HG03378 (cell line): ENCODE data around the gene SGPP1.
A peak's percentile ranks its signal among the peaks of the same experiment; 100 is the strongest.
"Not testable (repeated sequence)": the region's sequence is repeated elsewhere in the genome, so short reads cannot be mapped to it uniquely, and the experiment has no call there.

ENCODE experiments used
- ATAC-seq: cut with Tn5 transposase; IDR thresholded peaks from one replicate; pipeline ENCODE4 v1.9.1; 2021; ENCODE audit warnings: mild to moderate bottlenecking, moderate library complexity; ENCODE audit not compliant: unreplicated experiment

SGPP1 gene, protein sequence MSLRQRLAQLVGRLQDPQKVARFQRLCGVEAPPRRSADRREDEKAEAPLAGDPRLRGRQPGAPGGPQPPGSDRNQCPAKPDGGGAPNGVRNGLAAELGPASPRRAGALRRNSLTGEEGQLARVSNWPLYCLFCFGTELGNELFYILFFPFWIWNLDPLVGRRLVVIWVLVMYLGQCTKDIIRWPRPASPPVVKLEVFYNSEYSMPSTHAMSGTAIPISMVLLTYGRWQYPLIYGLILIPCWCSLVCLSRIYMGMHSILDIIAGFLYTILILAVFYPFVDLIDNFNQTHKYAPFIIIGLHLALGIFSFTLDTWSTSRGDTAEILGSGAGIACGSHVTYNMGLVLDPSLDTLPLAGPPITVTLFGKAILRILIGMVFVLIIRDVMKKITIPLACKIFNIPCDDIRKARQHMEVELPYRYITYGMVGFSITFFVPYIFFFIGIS

DNA sequence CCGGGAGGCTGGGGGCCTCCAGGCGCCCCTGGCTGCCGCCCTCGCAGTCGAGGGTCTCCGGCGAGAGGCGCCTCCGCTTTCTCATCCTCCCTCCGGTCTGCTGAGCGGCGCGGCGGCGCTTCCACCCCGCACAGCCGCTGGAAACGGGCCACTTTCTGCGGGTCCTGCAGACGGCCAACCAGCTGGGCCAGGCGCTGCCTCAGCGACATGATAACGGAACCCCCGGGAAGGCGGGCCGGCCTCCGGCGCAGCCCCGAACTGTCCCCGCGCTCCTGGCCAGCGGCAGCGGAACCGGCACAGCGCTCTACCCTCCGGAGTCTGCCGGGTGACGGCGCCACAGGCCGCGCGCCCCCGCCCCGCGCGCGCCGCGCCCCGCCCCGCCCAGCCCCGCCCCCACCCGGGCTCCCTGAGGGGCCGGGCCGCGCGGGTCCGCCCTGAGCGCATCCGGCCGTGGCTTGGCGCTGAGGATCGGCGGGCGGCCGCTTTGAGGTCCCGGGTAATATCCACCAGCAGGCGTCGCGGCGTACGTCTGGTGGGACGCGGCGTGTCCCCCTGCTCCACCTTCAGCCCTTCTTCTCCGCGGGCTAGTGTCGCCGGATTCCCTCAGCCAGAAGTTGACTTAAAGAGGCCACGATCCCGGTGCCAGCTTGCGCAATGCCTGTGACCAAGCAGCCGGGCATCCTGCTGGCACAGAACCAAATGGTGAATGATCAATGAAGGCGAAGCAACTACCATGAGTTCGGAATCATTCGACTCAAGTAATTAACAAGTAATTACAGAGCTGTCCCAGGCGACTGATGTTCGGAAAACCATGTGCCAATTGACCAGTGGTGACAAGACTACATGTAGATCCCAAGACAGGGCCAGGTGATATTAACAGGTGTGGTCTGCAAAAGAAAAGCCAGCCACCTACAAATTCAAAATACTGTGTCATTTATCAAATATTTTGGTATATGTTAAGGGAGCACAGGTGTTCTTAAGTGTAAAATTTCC, at the start of gene SGPP1:
Gene SGPP1 (minus strand): TSS at position 330 of the 993 bp plus-strand sequence. CDS start 121 bp downstream, at position 209.
- ATAC-seq, result peak; percentile 54

DNA sequence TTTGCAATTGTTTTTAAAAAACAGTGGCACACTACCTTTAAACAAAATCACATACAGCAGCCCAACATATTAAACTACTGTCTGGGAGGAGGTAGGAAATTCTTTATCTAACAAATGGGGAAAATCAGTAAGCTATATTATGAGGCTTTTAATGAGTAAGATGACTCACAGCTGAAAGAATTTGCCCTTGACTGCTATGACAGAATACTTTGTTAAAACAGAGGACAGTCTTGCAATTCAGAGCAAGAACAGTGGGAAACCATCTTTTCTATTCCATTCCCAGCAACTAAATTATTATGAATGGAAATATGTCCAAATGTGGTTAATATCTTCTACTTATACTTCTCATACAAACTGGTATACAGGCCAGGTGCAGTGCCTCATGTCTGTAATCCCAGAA, 49.2 kb upstream of the SGPP1 start:
- ATAC-seq, result no peak

DNA sequence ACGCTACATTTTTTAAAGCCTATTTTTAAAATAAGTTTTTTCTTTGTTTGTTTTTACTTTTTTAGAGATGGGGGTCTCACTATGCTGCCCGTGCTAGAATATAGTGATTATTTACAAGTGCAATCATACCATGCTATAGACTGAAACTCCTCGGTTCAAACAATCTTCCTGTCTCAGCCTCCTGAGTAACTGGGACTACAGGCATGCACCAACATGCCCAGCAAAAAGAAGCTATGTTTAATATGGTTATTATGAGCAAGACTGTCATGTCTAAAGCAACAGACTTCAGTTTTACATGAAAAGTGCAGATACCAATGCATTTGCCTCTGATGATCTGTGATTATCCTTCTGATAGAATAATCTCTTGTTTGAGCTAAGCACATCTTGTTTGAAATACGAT, 45.6 kb upstream of the SGPP1 start:
- ATAC-seq, result no peak

DNA sequence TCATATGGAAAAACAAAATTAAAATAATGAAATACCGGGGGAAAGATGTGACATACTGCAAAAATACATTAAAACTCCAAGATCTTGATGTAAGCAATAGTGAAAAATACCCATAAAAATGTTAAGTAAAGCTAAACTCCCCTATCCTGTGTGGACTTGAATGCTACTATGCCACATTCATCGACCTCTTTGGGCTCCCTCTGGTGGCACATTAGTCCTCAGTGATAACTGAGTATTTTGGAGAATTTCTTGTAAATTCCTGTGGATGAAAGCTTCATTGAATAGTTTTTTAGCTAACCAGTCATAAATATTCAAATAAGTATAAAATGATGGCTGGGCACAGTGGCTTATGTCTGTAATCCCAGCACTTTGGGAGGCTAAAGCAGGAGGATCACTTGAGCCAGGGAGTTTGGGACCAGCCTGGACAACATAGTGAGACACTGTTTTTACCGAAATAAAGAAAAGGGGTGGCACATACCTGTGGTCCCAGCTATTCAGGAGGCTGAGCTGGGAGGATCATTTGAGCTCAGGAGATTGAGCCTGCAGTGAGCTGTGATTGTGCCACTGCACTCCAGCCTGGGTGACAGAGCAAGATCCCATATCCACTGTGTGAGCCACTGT, 42.4 kb upstream of the SGPP1 start:
- no peak for ATAC-seq

DNA sequence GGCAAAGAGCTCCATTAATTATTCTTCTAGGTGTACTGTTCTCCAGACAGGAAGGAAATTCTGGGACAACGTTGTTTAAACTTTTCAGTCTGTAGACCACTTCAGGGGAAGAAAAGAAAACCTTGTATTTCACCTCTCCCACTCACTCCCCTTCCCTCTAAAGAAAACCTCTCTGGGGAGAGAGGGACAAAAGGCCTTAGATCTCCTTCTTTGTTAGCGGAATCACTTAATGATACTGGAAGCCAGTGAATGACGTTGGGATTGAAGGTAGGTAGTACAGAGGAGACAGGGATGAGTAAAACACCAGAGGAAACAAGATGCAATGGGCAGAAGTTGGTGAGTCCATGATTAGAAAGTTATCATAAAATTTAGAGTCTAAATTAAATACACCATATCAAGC, 38.7 kb upstream of the SGPP1 start:
- no peak for ATAC-seq

DNA sequence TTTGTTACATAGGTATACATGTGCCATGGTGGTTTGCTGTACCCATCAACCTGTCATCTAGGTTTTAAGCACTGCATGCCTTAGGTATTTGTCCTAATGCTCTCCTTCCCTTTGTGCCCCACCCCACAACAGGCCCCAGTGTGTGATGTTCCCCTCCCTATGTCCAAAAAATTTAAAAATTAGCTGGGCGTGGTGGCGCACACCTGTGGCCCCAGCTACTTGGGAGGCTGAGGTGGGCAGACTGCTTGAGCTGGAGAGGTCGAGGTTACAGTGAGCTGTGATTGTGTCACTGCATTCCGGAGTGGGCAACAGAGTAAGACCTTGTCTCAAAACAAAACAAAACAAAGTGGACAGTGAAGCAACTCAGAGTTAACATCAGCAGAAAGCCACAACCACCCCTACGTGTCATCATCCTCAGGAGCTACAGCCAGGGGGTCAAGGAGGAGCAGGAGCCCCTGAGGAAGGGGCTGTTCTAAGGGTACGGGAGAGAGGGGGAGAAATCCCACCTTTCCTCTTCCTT, 36.8 kb upstream of the SGPP1 start:
- no peak for ATAC-seq

DNA sequence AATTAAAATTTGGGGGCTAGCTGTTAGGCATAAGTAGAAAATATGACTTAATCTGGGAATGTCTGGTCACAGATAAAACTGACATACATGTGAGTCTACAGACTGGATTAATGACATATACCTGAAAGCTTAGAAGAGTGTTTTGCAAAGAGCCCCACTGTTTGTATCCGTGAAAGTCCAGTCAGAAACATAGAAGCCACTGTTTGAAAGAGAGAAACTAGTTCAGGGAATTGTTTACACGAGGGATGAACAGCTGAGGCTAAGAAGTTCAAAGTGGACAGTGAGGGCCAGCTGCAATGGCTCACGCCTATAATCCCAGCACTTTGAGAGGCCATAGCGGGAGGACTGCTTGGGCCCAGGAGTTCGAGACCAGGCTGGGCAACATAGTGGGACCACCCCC, 36.2 kb upstream of the SGPP1 start:
- ATAC-seq, result no peak

DNA sequence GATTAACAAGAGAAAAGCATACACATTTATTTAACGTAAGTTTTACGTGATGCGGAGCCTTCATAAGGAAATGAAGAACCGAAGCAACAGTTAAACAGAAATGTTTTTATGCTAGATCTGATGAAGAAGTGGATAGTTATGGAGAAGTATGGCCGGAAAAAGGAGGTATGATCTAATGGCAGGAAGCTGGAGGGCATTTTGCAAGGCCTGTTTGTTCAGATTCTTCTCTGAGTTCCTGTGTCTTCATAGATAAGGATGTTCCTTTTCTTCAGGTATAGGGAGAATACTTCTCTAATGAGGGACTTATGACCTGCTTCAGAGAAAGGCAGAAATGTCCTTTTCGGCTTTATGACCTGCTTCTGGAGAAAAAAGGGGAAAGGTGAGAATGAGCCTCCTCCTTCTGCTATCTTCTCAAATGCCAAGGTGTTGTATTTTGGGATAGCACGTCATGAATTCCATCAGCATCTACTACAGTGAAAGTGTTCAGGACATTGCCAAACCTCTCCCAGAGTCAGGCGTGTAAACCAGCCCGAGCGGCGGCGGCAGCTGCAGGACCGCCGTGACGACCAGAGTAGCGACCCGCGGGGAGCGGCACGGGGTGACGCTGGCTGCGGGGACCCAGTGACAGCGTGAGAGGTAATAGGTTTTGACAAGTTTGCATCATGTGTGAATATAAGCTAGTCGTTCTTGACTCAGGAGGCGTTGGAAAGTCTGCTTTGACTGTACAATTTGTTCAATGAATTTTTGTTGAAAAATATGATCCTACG, 33.7 kb upstream of the SGPP1 start:
- ATAC-seq, result no peak

DNA sequence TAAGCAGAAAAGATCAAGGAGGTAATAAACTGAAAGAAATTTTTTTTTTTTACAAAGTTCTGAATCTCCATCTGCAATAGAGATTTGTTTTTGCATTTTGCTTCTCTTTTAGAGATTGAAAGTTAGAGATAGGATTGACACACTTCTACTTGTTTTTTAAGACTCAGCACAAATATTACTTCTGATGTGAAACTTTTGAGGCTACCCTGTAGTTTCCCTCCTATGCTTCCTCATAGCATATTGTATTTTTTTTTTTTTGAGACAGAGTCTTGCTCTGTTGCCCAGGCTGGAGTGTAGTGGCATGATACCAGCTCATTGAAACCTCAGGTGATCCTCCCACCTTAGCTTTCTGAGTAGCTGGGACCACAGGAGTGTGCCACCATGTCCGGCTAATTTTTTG, 32.1 kb upstream of the SGPP1 start:
- ATAC-seq, result no peak

DNA sequence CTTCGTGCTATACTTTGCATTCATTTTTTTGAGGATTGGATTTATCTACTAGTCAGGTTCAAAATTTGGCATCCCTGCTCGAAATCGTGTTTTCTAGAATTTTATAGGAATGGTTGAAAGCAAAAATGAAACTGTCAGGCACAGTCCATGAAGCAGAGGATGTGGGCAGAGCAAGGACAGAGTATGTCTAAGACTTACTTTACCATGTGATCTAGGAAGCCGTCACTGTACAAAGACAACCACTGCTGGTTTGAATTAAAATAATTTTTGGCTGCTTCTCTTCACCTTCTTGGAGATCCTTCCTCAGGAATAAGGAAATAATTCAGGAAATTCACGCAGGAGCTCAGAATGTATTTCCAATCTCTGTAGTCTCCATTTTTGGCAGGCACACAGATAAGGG, 31.6 kb upstream of the SGPP1 start:
- ATAC-seq, result peak; percentile 66

DNA sequence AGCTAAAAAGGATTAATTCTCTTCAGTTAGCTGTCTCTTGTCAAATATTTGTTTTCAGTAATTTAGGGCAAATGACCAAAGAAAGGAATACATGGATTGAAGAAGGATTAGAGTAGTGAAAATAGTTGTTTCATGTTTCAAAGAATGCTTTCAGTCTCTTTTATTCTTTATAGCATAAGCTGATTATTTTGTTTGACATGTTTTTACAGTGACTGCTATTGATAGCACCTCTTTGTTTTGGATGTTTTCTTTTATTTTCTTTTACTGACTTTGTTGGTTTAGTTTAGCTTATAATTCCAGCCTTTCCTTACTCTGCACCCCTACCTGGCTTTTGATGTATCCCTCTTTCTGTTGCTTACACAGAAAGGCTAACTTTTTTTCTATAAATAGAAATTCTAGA, 29.3 kb upstream of the SGPP1 start:
- ATAC-seq, result no peak

DNA sequence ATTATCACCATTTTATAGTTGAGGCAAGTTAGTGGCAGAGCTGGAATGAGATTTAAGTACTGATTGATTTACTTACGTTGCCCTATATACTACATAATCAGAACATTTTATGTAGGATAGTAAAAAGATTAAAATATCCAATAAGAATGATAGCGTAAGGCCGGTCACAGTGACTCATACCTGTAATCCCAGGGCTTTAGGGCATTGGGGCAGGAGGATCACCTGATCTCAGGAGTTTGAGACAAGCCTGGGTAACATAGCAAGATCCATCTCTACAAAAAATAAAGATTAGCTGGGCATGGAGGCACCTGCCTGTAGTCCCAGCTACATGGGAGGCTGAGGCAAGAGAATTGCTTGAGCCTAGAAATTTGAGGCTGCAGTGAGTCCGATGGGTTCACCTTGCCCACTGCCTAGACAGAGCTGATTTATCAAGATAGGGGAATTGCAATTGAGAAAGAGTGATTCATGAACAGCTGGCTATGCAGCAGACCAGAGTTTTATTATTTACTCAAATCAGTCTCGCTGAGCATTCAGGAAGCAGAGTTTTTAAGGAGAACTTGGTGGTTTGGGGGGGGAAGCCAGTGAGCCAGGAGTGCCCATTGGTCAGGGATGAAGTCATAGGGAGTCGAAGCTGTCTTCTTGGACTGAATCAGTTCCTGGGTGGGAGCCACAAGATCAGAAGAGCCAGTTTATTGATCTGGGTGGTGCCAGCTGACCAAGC, 24.7 kb upstream of the SGPP1 start:
- ATAC-seq, result no peak

DNA sequence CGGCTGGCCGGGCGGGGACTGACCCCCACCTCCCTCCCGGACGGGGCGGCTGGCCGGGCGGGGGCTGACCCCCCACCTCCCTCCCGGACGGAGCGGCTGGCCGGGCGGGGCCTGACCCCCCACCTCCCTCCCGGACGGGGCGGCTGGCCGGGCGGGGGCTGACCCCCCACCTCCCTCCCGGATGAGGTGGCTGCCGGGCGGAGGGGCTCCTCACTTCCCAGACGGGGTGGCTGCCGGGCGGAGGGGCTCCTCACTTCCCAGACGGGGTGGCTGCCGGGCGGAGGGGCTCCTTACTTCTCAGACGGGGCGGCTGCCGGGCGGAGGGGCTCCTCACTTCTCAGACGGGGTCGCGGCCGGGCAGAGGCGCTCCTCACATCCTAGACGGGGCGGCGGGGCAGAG, 23.2 kb upstream of the SGPP1 start:
- ATAC-seq, result not testable (repeated sequence)

DNA sequence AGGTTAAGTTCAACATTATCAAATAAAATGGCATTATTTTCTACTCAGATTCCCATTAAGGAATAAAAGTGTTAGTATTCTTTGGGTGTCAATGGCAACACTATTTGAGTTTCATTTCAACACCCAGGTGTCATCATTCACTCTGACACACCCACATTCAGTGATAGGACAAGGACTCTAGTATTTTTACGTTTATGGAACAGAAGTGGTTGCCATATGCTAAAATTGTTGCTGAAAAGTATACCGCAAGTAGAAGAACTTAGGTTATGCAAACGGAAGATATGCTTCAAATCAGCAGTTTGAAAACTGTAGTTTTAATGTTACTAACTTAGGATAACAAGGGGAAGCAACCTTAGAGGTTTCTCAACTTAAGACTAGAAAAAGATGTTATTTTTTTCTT, 20.0 kb upstream of the SGPP1 start:
- ATAC-seq, result no peak

DNA sequence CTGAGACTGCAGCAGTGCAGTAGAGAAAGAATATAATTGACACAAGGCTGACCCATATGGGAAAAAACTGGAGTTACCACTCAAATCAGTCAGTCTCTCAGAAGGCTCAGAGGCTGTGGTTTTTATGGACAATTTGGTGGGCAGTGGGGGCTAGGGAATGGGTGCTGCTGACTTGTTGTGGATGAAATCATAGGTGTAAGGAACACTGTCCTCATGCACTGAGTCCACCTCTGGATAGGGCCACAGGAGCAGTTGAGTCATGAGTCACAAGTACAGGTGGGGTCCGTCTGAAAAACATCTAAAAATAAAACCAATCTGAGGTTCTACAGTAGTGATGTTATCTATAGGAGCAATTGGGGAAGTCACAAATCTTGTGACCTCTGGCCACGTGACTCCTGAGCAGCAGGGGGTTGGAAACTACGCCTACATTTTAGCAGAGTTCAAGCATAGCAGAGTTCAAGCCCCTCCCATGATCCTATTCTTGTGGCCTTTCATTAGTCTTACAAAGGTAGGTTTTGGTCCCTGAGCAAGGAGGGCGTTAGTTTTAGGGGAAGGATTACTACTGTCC, 18.1 kb upstream of the SGPP1 start:
- peak; percentile 75 for ATAC-seq

DNA sequence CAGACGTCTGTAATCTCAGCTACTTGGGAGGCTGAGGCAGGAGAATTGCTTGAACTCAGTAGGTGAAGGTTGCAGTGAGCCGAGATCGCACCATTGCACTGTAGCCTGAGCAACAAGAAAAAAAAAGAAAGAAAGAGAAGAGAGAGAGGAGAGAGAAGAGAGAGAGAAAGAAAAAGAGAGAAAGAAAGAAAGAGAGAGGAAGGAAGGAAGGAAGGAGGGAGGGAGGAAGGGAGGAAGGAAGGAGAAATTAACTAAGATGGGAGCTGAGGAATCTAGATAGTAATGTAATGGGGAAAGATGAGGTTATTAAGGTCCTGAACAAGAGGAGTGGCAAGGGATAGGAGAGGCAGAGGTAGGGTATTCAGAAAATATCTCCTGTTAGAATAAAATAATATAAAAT, 17.4 kb upstream of the SGPP1 start:
- no peak for ATAC-seq

DNA sequence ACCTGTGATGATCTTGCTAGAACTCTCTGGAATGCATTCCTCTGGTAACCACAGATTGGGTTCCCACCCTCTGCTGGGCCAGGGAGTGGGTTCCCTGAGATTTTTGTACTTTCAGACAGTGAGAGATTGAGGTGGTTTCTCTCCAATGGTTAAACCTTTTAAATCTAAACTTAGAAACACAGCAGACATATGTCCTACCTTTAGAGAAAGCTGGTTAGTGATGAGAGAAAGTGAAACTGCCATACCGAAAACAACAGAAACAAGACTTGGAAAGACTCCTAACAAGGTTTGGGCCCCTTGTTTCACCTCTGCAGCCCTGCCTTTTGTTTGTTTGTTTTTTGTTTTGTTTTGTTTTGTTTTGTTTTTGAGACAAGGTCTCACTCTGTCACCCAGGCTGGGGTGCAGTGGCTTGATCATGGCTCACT, 9.7 kb upstream of the SGPP1 start:
- ATAC-seq, result peak; percentile 93

DNA sequence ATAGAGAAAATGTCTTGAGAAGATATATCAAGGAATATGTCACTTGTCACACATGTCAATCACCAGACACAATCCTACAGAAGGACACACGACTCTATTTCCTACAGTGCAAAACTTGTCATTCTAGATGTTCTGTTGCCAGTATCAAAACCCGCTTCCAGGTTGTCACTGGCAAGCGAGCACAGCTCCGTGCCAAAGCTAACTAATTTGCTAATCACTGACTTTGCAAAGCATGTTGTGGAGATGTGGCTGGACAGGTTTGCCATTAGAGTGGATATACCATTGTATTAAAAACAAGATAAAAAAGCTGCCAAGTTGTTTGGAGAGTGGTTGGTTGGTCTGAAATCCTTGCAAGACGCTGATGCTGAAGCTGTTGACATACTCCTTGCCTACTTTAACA, 7.9 kb upstream of the SGPP1 start:
- no peak for ATAC-seq

DNA sequence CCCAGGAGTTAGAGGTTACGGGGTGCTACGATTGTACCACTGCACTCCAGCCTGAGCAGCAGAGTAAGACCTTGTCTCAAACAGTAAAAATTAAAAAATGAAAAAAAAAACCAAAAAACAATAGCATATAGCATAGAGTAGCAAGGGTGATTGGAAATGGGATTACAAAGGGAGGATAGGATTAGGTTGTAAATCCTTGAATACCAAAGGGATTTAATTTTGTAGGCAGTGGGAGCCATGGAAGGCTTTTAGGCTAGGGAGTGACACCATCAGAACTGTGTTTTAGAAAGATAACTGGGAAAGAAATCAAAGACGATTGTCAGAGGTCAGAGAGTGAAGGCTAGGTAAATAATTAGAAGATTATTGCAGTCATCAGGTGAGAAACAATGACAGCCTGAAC, 2.8 kb upstream of the SGPP1 start:
- no peak for ATAC-seq
